CD4-positive, alpha-beta T cell treated with Interleukin-21 for 1 hour (primary cell): ENCODE results near the gene CARNS1.
"Not testable (repeated sequence)": the region's sequence is repeated elsewhere in the genome, so short reads cannot be mapped to it uniquely, and the experiment has no call there.

Experiments used
- DNase-seq: peaks from one replicate; pipeline ENCODE4 v3.0.0-alpha.2; 2020

CARNS1 gene

DNA sequence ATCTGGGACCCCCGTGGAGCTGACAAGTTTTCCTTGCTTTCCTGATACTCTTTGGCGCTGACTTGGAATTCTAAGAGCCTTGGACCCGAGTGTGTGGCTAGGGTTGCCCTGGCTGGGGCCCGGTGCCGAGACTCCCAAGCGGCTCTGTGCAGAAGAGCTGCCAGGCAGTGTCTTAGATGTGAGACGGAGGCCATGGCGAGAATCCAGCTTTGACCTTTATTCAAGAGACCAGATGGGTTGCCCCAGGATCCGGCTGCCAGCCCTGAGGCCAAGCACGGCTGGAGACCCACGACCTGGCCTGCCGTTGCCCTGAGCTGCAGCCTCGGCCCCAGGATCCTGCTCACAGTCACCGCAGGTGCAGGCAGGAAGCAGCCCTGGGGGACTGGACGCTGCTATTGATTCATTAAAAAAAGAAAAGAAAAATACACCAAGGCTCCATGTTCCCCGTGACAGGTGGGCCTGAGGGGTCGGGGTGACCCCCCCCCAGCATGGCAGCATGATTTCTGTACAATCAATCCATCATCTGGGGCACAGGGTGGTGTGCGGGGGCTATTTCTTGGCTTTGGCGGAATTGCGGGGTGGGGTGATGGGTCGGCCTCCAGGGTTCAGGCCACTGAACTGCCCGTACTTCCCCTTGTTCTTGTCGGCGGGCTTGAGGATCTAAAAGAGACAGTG lies 17.4 kb upstream of the CARNS1 start:
- DNase-seq, result no peak

GRCh38 chr11:67398661-67399563 lies 16.6 kb upstream of the CARNS1 start:
- DNase-seq, result no peak

DNA sequence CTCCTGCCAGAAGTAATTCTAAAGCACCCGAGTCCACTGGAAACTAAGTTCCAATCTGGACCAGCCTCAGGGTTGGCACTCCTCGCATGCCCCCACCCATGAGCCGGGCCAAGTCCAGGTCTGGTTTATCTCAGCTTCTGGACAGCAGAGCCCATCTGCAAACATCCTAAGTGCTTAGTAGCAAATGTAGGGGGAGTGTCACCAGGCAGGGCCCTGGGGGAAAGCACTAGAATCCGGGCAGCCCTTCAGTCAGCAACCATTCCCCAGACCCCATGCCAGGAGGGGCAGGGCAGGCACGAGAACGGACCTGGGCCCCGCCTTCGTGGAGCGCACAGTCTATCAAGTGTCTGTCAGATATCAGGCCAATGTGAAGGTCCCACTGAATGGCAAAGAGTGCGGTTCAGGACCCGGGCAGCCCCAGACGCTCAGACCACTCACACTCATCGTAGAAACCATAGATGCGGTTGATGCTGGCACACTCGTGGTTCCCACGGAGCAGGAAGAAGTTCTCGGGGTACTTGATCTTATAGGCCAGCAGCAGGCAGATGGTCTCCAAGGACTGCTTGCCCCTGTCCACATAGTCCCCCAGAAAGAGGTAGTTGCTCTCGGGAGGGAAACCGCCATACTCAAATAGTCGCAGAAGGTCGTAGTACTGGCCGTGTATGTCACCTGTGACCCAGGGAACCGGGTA lies 15.1 kb upstream of the CARNS1 start:
- no peak for DNase-seq

DNA sequence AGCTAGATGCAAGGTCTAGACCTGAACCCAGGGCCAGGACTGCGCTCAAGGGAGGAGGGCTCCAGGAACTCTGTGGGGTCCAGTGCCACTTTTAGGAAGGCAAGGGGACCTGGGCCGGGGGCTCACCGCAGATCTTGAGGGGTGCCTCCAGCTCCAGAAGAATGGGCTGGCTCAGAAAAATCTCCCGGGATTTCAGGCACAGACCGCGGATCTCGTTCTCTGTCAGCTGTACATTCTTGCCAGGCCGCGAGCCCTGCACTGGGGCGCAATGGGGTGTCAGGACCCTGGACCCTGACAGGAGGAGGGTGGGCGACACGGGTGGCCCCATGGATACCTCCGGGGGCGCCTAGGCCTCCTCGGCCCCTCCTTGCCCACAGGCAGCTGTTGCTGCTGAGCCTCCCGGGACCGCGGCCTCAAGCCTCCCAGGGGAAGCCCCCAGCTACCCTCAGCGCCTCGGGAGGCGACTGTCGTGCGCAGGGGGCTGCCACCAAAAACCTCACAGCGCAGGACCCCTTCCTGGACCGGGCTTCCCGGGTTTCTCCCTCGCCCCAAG lies 14.5 kb upstream of the CARNS1 start:
- no peak for DNase-seq

GRCh38 chr11:67401495-67402191 lies 13.8 kb upstream of the CARNS1 start, which contains the start of gene PPP1CA:
TSS of gene PPP1CA (minus strand) at chr11:67401858. CDS start at chr11:67401782, 76 bp downstream.
- DNase-seq, result peak; percentile 91

GRCh38 chr11:67402192-67402839 lies 13.2 kb upstream of the CARNS1 start:
- DNase-seq, result not testable (repeated sequence)

DNA sequence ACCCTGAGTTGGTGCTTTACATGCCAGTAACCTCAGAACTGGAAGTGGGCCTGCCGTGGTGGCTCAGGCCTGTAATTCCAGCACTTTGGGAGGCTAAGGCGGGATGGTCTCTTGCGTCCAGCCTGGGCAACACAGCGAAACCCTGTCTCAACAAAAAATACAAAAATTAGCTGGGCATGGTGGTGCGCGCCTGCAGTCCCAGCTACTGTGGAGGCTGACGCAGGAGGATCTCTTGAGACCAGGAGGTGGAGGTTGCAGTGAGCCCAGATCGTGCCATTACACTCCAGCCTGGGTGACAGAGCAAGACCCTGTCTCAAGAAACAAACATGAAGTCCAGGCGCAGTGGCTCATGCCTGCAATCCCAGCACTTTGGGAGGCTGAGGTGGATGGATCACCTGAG lies 12.4 kb upstream of the CARNS1 start:
- not testable (repeated sequence) for DNase-seq

DNA sequence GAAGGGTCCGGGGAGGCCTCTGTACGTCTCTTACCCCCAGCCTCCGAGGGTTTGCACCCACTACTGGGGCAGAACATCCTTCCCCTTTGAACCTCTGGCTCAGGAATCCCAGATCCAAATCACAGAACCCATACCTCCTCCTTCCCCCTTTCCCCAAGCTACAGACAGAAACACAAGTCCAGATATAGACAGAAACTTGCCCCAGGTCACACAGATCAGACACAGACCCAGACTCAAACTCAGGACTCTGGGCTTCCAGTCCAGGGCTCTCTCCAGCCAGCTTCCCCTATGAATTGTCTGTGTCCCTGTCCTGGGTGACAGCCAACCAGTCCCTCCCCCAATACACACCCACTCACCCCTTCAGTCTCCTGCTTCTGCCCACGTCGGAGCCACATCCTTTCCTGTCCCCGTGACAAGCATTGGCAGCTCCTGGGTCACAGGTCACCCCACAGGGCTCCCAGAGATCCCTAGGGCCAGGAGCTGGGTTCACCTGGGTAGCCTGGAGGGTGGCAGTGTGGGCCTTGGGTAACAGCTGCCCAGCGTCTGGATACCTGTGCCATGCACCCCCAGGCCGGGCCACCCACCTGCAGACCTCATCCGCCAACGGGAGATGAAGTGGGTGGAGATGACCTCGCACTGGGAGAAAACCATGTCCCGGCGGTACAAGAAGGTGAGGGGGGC lies 10.8 kb upstream of the CARNS1 start:
- peak; percentile 60 for DNase-seq

GRCh38 chr11:67405196-67405567 lies 10.3 kb upstream of the CARNS1 start:
- no peak for DNase-seq

GRCh38 chr11:67405688-67406339 lies 9.7 kb upstream of the CARNS1 start:
- no peak for DNase-seq

DNA sequence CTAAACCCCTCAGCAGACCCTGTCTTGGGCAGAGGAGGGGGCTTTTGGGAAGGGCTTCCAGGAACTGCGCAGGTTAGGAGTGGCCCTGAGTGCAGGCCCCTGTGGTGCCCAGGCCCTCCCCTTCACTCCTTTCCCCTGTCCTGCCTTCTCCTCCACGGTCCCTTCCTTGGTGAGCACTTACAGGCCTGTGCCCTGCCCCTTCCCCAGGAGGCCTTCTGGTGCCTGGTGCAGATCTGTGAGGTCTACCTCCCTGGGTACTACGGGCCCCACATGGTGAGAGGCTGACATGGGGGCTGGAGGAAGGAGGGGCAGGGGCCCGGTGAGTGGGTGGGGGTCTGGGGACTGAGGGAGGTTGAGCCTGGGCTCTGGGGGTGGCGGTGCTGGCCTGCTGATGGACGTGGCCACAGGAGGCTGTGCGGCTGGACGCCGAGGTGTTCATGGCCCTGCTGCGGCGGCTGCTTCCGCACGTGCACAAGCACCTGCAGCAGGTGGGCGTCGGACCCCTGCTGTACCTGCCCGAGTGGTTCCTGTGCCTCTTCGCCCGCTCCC lies 9.0 kb upstream of the CARNS1 start:
- DNase-seq, result no peak

GRCh38 chr11:67406969-67407687 lies 8.3 kb upstream of the CARNS1 start:
- no peak for DNase-seq

DNA sequence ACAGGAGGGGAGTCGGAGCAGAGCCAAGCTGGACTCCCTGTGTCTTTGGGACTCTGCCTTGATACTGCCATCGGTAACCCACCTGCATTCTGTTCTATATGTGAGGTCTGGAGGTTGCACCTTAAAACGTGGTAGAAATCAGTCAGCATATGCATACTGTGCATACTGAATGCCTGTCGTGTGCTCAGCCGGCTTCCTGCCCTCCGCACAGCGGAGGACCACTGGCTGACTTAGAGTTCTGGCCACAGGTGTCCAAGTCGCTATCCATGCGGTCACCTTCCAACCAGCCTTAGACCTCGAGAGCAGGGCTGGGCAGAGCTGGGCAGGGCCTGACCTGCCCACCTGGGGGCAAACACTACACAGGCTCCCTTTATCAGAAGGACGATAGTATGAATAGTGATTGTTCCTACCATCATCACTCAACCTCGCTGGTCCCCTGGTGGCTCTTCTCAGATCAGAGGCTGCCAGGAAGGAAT lies 7.8 kb upstream of the CARNS1 start:
- DNase-seq, result no peak

GRCh38 chr11:67408437-67409200 lies 6.9 kb upstream of the CARNS1 start:
- DNase-seq, result no peak

- peak; percentile 83 for DNase-seq
Measured at GRCh38 chr11:67409261-67409666, 6.2 kb upstream of the CARNS1 start.

- no peak for DNase-seq
Measured at GRCh38 chr11:67409781-67410368, 5.6 kb upstream of the CARNS1 start.

- no peak for DNase-seq
Measured at GRCh38 chr11:67410369-67410831, 5.1 kb upstream of the CARNS1 start.
